Fibroblast of mammary gland (primary cell): ENCODE data around the gene ETFRF1.

ENCODE experiments used
- DNase-seq: peaks from one replicate; pipeline ENCODE4 v3.0.0-alpha.2; 2010; ENCODE audit warnings: low read depth
- H3K4me3 ChIP-seq: 2 replicates; pipeline ENCODE4 v1.5.1; 2011; ENCODE audit warnings: low read depth, mild to moderate bottlenecking, low read length, moderate library complexity; ENCODE audit not compliant: control insufficient read depth
- TF ChIP-seq, protein P1 (sequence below): conservative IDR thresholded peaks from 2 replicates; pipeline ENCODE4 v1.5.1; 2011; ENCODE audit warnings: low read depth, low read length, inconsistent platforms; ENCODE audit not compliant: control insufficient read depth, insufficient read depth

The ETFRF1 gene, protein sequence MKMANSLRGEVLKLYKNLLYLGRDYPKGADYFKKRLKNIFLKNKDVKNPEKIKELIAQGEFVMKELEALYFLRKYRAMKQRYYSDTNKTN

DNA sequence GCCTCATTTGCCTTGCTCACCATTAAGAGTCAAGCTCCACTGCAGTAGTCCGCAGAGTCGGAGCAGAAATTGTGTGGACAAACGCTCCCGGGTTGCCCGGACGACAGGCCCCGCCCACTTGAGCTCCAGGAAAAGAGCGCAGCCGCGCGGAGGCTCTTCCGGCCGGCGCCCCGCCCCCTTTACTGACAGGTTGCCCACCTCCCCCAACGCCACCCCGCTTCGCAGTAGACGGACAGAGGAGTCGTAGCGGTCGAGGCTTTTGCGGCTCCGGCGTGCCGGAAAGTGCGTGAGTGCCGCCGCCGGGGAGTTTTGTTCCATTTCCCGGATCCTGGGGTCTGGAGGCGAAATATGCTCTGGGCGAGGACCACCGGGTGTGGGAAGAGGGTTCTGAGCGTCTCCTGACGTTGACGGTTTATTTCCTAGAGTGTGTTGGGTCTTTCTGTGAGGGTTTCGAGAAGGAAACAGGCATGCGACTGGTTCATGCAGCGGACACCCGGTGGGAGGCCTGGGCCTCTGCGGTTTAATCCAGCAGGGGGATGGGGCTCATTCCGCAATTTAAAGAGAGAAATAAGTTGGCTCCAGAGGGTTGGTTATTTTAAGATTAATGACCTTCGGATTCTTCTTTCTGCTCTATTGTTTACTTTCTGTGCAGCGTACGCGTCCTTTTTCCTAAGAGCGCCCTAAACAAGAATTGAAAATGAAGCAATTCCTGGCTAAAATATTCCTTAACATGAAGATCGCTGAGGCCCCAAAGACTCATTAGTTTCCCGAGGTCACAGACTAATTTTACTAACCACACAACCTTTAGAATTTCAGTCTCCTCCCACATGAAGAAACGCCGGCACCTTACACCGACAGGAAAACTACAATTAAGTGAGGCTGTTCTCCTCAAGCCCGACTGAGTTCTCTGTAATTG is at the start of gene ETFRF1, which contains the start of gene DNAI7:
ETFRF1 (plus strand) TSS at position 182 of the 916 bp plus-strand sequence. CDS start 8,720 bp downstream, outside the sequence.
DNAI7 (minus strand) TSS at position 105 of the 916 bp plus-strand sequence; CDS start at position 23, 82 bp downstream.
- TF ChIP-seq, protein P1, sequence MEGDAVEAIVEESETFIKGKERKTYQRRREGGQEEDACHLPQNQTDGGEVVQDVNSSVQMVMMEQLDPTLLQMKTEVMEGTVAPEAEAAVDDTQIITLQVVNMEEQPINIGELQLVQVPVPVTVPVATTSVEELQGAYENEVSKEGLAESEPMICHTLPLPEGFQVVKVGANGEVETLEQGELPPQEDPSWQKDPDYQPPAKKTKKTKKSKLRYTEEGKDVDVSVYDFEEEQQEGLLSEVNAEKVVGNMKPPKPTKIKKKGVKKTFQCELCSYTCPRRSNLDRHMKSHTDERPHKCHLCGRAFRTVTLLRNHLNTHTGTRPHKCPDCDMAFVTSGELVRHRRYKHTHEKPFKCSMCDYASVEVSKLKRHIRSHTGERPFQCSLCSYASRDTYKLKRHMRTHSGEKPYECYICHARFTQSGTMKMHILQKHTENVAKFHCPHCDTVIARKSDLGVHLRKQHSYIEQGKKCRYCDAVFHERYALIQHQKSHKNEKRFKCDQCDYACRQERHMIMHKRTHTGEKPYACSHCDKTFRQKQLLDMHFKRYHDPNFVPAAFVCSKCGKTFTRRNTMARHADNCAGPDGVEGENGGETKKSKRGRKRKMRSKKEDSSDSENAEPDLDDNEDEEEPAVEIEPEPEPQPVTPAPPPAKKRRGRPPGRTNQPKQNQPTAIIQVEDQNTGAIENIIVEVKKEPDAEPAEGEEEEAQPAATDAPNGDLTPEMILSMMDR: no peak
- DNase-seq: peak; percentile 87
- H3K4me3 ChIP-seq: peak within 1 kb of the TSS; percentile 79

DNA sequence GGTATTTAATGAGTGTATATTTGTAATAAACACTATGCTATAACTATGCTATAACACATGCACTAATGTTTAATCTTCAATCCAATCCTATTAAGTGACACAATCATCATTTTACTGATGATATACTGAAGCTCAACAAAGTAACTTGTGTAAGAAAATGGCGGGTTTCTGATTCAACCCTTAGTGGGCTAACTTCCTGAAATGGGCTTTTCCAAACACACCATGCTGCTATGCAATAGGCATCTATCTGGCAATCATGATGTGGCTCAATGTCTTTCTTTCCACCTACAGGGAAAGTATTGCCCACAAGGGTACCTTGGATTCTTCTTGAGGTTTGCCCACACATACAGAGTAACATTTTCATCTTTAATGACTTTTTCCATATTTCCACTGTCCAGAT is 48.4 kb upstream of the ETFRF1 start:
- TF ChIP-seq, protein P1: no peak
- DNase-seq: no peak
- H3K4me3 ChIP-seq: no peak overlapping the region

DNA sequence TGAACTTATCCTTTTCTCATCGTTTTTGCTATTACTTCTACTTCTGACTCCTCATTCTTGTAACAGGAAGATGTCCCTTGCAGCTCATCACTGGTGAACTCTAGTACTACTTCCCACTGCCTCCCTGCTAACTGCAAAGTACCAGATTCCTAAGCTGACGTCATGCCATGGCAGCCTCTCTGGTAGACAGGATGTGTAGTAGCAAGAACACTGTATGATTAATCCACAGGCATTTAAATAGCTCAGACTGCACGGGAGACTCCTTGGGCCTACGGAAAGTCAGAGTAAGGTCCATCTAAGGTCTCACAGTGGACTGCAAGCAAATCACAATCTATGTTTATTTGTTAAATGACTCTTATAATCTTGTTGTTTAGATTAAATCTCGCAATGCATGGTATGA is 43.6 kb upstream of the ETFRF1 start:
- H3K4me3 ChIP-seq: no peak overlapping the region
- peak; percentile 98 for DNase-seq
- TF ChIP-seq, protein P1: no peak

DNA sequence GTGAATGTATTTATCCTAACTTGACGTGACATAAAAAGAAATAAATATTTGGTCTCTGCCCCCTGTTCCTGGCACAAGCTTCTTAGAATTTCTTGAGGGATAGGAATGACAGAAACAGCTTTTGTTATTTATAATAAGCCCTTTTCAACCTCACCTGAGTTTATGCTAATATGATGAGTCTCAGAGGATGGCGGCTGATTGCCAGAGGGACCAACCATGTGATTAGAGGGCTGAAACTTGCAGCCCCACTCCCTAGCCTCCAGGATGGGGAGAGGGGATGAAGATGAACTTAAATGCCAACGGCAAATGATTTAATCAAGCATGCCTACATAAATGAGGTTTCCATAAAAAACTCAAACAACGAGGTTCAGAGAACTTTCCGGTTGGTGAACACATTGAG is 43.0 kb upstream of the ETFRF1 start:
- DNase-seq: no peak
- TF ChIP-seq, protein P1: no peak
- no peak overlapping the region for H3K4me3 ChIP-seq

DNA sequence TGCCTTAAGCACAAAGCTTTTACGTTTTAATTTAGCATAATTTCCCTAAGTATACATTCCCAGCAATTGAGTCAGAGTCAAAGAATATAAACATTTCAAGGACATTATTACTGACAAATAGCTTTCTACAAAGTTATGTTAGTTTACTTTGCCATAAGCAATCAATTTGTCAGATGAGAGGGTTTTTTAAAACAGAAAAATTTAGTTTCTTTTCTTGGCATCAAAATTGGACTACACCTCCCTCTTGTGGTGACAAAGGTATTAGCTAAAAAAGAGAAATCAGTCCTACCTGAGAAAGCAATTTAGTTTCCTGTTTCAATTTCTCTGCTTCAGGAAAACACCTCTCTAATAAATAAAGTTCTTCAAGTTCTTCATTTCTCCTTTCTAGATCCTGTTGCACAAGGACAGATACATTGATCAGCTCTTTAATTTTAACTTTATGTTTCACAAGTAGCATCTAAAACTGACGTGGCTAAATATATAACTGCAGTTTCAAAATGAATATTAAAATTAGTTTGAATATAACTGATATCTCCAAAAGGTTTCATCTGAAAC is 39.9 kb upstream of the ETFRF1 start:
- no peak overlapping the region for H3K4me3 ChIP-seq
- DNase-seq: peak; percentile 49
- TF ChIP-seq, protein P1: peak; percentile 76

DNA sequence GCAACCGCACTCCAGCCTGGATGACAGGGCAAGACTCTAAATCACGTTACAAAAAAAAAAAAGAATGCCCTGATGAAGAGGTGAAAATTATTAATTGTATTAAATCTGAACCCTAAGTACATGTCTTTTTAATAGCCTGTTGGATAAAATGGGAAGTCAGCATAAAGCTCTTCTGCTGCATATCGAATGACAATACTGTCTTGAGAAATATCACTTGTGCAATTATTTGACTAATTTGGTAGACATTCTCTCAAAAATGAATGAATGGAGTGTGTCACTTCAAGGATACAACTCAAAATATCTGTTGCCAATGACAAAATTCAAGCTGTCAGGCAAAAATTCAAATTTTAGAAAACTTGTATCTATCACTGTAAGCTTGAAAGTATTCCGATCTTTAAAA is 39.0 kb upstream of the ETFRF1 start:
- H3K4me3 ChIP-seq: no peak overlapping the region
- no peak for DNase-seq
- TF ChIP-seq, protein P1: no peak
